ENCODE measurements around the gene FANCC.

The FANCC gene

DNA sequence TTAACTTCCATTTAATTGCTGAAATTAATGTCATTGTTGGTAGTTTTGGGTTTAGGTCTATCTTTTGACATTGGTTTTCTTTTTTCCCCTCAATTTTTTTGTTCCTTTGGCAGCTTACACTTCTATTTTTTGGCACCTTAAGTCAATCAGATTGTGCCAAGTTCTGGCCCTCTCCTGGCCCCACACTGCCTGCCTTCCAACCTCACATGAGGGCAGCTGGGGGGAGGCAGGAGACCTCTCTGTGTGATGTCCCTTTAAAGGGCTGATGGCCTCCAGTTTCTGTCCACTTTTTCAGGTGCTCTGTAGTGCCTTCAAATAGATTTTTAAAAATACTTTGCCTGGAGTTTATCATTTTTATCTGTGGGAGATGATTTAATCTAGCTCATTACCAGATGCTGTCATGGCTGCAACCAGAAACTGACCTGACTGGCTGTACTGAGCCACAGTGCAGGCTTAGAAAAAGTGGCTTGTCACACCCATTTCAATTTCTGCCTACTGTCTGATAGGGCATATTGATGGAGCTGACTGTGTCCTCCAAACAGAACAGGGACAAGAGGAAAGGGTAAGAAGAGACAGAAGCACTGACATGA lies 196.6 kb downstream of the FANCC start:
- Histone ChIP-seq H3K27ac (ENCODE audit: low read length) (no peak overlapping the region), H3K9me3 (ENCODE audit: control insufficient read depth, low read depth, low read length) (no peaks in the 10 kb centered on the region), H3K9ac (ENCODE audit: low read length) (no peak overlapping the region), H3K4me1 (ENCODE audit: control insufficient read depth, low read depth, low read length) (peaks cover 19% of the 10 kb centered on the region), H3K4me3 (ENCODE audit: low read length) (no peak overlapping the region), H3K27me3 (ENCODE audit: control insufficient read depth, insufficient read depth, low read length) (no peaks in the 10 kb centered on the region), H3K36me3 (ENCODE audit: control insufficient read depth, low read depth, low read length) (no peaks in the 10 kb centered on the region)

DNA sequence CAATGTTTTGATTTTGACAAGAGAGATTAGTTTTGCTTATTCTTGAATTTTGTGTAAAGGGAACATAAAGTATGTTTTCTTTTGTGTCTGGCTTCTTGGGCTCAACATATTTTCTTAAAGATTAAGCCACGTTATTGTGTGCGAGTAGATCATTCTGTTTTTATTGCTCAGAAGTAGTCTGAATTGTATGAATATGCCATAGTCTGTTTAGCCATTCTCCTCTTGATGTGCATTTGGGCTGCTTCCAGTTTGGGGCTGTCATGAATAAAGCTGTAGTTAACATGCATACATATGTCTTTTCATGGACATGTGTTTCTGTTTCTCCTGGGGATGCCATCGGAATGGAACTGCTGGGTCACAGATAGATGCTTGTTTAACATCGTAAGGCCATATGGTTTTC lies 198.9 kb downstream of the FANCC start:
- H3K9ac ChIP-seq (ENCODE audit: low read length), result no peak overlapping the region
- H3K27me3 ChIP-seq (ENCODE audit: control insufficient read depth, insufficient read depth, low read length), result no peaks in the 10 kb centered on the region
- no peaks in the 10 kb centered on the region for H3K36me3 ChIP-seq (ENCODE audit: control insufficient read depth, low read depth, low read length)
- no peak overlapping the region for H3K4me3 ChIP-seq (ENCODE audit: low read length)
- H3K9me3 ChIP-seq (ENCODE audit: control insufficient read depth, low read depth, low read length), result no peaks in the 10 kb centered on the region
- H3K4me1 ChIP-seq (ENCODE audit: control insufficient read depth, low read depth, low read length), result peaks cover 12% of the 10 kb centered on the region
- no peak overlapping the region for H3K27ac ChIP-seq (ENCODE audit: low read length)

DNA sequence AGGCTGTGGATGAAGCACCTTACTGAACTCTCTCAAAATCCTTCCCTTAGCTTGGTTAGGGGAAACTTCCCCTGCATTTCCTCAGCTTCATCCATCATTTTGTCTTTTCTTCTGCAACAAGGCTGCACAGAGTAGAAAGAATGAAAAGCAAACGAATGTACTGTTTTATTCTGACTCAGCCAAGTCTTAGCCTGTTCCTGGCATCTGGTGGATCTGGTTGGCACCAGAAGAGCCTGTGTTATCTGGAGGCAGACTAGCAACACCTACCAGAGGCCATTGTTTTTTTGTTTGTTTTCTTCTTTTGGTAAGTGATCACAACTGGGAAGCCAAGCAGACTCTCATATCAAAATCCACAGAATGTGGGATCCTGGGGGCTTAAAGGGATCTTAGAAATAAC lies 200.7 kb downstream of the FANCC start:
- H3K4me3 ChIP-seq (ENCODE audit: low read length), result no peak overlapping the region
- no peak overlapping the region for H3K27ac ChIP-seq (ENCODE audit: low read length)
- H3K27me3 ChIP-seq (ENCODE audit: control insufficient read depth, insufficient read depth, low read length), result no peaks in the 10 kb centered on the region
- H3K9ac ChIP-seq (ENCODE audit: low read length), result no peak overlapping the region
- peaks cover 7% of the 10 kb centered on the region for H3K4me1 ChIP-seq (ENCODE audit: control insufficient read depth, low read depth, low read length)
- H3K9me3 ChIP-seq (ENCODE audit: control insufficient read depth, low read depth, low read length), result no peaks in the 10 kb centered on the region
- H3K36me3 ChIP-seq (ENCODE audit: control insufficient read depth, low read depth, low read length), result no peaks in the 10 kb centered on the region

DNA sequence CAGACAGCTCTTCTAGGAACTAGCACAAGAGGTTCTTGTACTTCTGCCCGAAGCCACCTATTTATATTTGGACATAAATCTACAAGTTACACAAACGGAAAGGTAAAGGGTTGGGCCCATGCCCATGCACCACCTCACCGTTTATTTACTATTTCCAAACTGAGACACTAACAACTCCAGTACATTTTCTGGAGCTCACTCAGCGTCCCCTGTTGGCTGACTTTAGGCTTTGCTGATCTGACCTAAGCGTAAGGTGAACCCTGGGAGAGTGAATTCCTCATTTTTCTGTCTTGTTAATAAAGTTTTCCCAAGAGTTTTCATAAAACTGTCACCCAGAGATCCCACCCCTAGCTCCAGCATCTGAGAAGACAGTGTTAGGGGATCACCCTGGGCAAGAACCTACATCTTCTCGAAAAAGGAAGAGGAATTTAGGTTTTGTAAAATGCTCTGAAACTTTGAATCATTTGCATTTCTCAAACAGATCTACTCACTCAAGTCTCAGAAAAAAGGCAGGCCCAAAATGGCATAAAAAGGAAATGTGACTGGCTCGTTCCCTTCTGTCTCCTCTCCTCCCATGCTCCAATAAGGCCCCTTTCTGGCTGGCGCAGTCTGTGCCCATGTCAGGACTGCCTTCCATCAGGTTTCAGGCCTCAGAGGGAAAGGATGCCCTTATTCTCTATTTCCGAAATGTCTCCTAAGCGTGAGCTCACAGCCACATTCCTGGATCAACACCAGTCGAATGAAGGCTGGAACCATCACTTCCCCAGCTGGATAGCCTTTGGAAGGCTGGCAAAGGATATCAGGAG lies 201.3 kb downstream of the FANCC start:
- H3K9me3 ChIP-seq (ENCODE audit: control insufficient read depth, low read depth, low read length), result no peaks in the 10 kb centered on the region
- H3K4me1 ChIP-seq (ENCODE audit: control insufficient read depth, low read depth, low read length), result peaks cover 3% of the 10 kb centered on the region
- no peaks in the 10 kb centered on the region for H3K36me3 ChIP-seq (ENCODE audit: control insufficient read depth, low read depth, low read length)
- no peak overlapping the region for H3K9ac ChIP-seq (ENCODE audit: low read length)
- no peak overlapping the region for H3K27ac ChIP-seq (ENCODE audit: low read length)
- no peaks in the 10 kb centered on the region for H3K27me3 ChIP-seq (ENCODE audit: control insufficient read depth, insufficient read depth, low read length)
- H3K4me3 ChIP-seq (ENCODE audit: low read length), result no peak overlapping the region

DNA sequence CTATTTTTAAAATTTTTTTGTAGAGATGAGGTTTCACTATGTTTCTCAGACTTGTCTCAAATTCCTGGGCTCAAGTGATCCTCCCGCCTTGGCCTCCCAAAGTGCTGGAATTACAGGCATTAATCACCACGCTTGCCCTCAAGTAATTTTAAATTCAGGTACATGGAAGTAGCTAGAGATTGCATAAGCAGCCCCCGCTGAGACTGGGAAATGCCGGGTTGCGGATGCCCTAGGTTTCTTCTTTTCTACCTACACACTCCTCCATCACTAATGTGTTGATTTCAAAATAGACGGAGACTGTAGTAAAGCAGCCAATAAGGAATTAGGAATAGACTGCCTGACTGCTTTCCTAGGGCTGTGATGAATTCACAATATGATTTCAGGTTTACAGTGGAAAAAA lies 202.4 kb downstream of the FANCC start:
- H3K27me3 ChIP-seq (ENCODE audit: control insufficient read depth, insufficient read depth, low read length), result no peaks in the 10 kb centered on the region
- no peaks in the 10 kb centered on the region for H3K9me3 ChIP-seq (ENCODE audit: control insufficient read depth, low read depth, low read length)
- H3K9ac ChIP-seq (ENCODE audit: low read length), result no peak overlapping the region
- no peak overlapping the region for H3K27ac ChIP-seq (ENCODE audit: low read length)
- H3K4me1 ChIP-seq (ENCODE audit: control insufficient read depth, low read depth, low read length), result no peaks in the 10 kb centered on the region
- H3K4me3 ChIP-seq (ENCODE audit: low read length), result no peak overlapping the region
- H3K36me3 ChIP-seq (ENCODE audit: control insufficient read depth, low read depth, low read length), result no peaks in the 10 kb centered on the region

DNA sequence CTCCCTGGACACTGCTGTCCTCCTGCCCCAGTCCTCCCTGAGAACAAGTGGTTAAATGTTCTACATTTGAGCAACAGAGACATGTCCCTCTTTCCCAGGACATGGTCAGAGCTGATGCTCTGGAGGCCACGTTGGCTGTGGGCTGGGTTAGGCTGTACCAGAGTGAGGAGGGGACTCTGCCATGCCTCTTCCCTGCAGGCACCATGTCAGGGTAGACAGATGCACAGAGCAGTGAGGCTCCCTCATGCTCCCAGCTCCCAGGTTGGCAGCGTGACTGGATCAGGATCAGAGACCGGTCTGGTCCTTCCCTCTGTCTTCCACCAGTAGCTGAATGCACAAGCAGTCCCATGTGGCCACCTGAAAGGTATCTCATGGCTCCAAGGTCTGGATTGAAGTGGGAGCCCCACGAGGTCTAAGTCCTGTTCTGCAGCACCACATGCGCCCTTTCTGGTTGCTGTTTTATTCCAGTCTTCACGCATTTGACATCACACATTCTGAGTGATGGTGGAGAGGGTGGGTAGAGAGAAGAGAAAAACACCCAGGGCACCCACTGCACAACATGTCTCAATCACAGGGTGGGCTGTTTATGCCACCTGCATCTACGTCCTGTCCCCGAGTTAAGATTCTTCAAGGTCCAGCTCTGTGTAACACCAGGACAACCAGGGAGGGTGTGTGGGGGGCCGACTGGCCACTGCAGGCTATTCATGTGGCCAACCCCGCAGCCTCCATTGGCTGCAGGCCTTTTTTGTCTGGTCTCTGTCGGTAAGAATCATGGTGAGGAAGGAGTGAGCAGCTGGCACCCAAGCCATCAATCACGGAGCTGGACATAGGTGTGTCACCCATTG lies 204.9 kb downstream of the FANCC start:
- H3K36me3 ChIP-seq (ENCODE audit: control insufficient read depth, low read depth, low read length), result no peaks in the 10 kb centered on the region
- no peaks in the 10 kb centered on the region for H3K27me3 ChIP-seq (ENCODE audit: control insufficient read depth, insufficient read depth, low read length)
- H3K27ac ChIP-seq (ENCODE audit: low read length), result no peak overlapping the region
- H3K4me1 ChIP-seq (ENCODE audit: control insufficient read depth, low read depth, low read length), result no peaks in the 10 kb centered on the region
- no peak overlapping the region for H3K4me3 ChIP-seq (ENCODE audit: low read length)
- H3K9me3 ChIP-seq (ENCODE audit: control insufficient read depth, low read depth, low read length), result no peaks in the 10 kb centered on the region
- no peak overlapping the region for H3K9ac ChIP-seq (ENCODE audit: low read length)

DNA sequence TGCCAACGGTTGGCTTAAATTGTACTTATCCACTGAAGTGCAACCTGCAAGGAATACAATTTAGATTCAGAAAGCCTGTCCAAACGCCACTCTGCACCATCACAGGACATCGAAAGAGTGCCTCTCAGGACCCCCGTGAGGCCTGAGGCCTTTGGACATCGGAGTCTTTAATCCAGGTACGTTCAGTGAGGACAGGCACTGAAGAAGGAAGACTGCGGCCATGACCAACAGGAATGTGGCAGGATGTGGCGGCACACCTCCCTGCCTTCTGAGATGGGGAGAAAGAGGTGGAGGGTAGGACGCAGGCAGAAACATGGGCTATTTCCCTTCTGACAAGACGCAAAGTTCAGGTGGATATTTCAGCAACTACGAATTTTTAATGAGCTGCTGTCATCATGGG lies 205.8 kb downstream of the FANCC start:
- Histone ChIP-seq H3K27me3 (ENCODE audit: control insufficient read depth, insufficient read depth, low read length) (no peaks in the 10 kb centered on the region), H3K9me3 (ENCODE audit: control insufficient read depth, low read depth, low read length) (no peaks in the 10 kb centered on the region), H3K36me3 (ENCODE audit: control insufficient read depth, low read depth, low read length) (no peaks in the 10 kb centered on the region), H3K27ac (ENCODE audit: low read length) (no peak overlapping the region), H3K4me3 (ENCODE audit: low read length) (no peak overlapping the region), H3K4me1 (ENCODE audit: control insufficient read depth, low read depth, low read length) (no peaks in the 10 kb centered on the region), H3K9ac (ENCODE audit: low read length) (no peak overlapping the region)

DNA sequence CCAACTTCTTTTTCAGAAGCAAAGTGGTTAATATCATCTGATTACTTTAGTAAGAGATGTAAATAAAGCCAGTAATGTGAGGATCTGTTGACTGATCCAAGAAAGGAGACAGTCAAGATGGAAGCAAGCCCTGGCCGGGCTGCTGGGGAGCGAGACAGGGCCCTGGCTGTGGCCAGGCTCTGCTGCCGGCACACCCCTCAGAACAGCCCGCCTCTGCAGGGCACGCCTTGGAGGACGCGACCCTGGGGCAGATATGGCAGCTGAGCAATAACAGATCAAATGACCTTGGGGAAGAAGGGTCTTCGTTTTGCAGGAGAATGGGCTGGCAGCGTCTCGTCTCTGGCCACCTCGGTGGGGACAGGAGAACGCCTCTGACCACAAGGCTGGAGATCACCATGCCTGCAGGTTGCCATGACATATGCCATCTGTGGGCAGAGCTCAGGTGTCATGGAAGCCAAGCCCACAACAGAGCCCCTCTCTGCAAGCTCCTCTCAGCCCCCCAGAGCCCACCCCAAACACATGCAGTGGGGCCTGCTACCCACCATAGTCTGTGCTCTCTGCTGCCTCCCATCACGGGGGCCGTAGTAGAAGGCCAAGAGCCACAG lies 206.5 kb downstream of the FANCC start:
- H3K27me3 ChIP-seq (ENCODE audit: control insufficient read depth, insufficient read depth, low read length), result no peaks in the 10 kb centered on the region
- no peak overlapping the region for H3K4me3 ChIP-seq (ENCODE audit: low read length)
- H3K4me1 ChIP-seq (ENCODE audit: control insufficient read depth, low read depth, low read length), result no peaks in the 10 kb centered on the region
- H3K27ac ChIP-seq (ENCODE audit: low read length), result no peak overlapping the region
- H3K9ac ChIP-seq (ENCODE audit: low read length), result no peak overlapping the region
- H3K36me3 ChIP-seq (ENCODE audit: control insufficient read depth, low read depth, low read length), result no peaks in the 10 kb centered on the region
- H3K9me3 ChIP-seq (ENCODE audit: control insufficient read depth, low read depth, low read length), result no peaks in the 10 kb centered on the region

DNA sequence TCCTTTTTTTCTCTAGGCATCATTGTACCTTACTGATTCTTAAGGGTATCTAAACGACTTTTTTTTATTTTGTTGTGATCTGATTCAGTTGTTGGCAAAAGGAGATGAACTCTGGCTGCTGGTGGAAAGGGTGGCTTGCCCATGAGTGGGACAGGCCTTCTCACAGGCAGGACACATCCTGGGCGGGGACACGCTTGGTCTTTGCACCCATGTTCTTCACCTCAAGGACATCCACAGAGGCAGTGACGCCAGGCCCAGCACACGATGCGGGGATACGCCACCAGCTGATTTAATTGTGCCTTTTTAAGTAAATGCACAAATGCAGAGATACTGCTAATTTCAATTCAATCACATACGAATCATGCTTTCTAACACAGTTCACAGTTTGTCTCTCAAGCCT lies 208.1 kb downstream of the FANCC start:
- H3K9me3 ChIP-seq (ENCODE audit: control insufficient read depth, low read depth, low read length), result no peaks in the 10 kb centered on the region
- no peaks in the 10 kb centered on the region for H3K4me1 ChIP-seq (ENCODE audit: control insufficient read depth, low read depth, low read length)
- H3K36me3 ChIP-seq (ENCODE audit: control insufficient read depth, low read depth, low read length), result no peaks in the 10 kb centered on the region
- H3K4me3 ChIP-seq (ENCODE audit: low read length), result no peak overlapping the region
- H3K9ac ChIP-seq (ENCODE audit: low read length), result no peak overlapping the region
- H3K27ac ChIP-seq (ENCODE audit: low read length), result no peak overlapping the region
- no peaks in the 10 kb centered on the region for H3K27me3 ChIP-seq (ENCODE audit: control insufficient read depth, insufficient read depth, low read length)

DNA sequence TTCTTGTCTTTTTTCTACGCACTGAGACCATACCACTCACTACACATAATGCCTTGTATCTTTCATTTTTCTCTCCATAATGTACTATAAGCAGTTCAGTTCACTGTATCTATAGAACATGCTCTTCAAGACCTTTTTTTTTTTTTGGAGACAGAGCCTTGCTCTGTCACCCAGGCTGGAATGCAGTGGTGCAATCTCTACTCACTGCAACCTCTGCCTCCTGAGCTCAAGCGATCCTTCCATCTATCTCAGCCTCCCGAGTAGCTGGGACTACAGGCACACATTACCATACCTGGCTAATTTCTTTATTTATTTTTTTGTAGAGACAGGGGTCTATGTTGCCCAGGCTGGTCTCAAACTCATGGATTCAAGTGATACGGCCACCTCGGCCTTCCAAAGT lies 208.7 kb downstream of the FANCC start:
- Histone ChIP-seq H3K4me1 (ENCODE audit: control insufficient read depth, low read depth, low read length) (no peaks in the 10 kb centered on the region), H3K27me3 (ENCODE audit: control insufficient read depth, insufficient read depth, low read length) (no peaks in the 10 kb centered on the region), H3K4me3 (ENCODE audit: low read length) (no peak overlapping the region), H3K36me3 (ENCODE audit: control insufficient read depth, low read depth, low read length) (no peaks in the 10 kb centered on the region), H3K27ac (ENCODE audit: low read length) (no peak overlapping the region), H3K9me3 (ENCODE audit: control insufficient read depth, low read depth, low read length) (no peaks in the 10 kb centered on the region), H3K9ac (ENCODE audit: low read length) (no peak overlapping the region)

DNA sequence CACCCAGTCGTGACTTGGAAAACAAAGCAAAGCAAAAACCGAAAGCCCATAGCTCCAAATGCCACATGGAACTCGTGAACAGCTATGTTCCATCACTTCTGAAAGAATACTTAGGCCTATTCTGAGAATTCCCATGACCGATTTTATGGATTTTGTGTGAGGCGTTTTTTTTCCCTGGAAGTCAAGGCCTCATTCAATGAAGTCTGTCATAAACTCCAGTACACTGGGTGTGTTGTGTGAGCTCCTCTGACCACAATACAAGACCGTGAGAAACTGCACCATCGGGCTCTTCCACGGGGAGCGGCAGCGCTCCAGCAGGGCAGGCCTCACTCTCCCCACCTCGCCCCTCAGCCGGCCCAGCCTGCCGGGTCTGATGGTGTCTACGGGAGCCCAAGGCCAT lies 209.5 kb downstream of the FANCC start:
- no peak overlapping the region for H3K9ac ChIP-seq (ENCODE audit: low read length)
- no peaks in the 10 kb centered on the region for H3K27me3 ChIP-seq (ENCODE audit: control insufficient read depth, insufficient read depth, low read length)
- peaks cover 5% of the 10 kb centered on the region for H3K4me1 ChIP-seq (ENCODE audit: control insufficient read depth, low read depth, low read length)
- no peak overlapping the region for H3K27ac ChIP-seq (ENCODE audit: low read length)
- no peaks in the 10 kb centered on the region for H3K9me3 ChIP-seq (ENCODE audit: control insufficient read depth, low read depth, low read length)
- H3K36me3 ChIP-seq (ENCODE audit: control insufficient read depth, low read depth, low read length), result no peaks in the 10 kb centered on the region
- no peak overlapping the region for H3K4me3 ChIP-seq (ENCODE audit: low read length)

Measured in iPS-18a (cell line).